Brain microvascular endothelial cell (primary cell): ENCODE measurements around the gene GPR108.

Experiments used
- DNase-seq: peaks from one replicate; pipeline ENCODE4 v3.0.0-alpha.2; 2020
- H3K27ac ChIP-seq: fragments of 250-450 bp; sonication (Bioruptor Pico); 2 replicates; pipeline ENCODE4 v1.5.1; 2020; ENCODE audit warnings: mild to moderate bottlenecking, moderate library complexity
- H3K27me3 ChIP-seq: fragments of 250-450 bp; sonication (Bioruptor Pico); replicated peaks from 2 replicates; pipeline ENCODE4 v1.5.1; 2020; ENCODE audit warnings: mild to moderate bottlenecking
- H3K36me3 ChIP-seq: fragments of 250-450 bp; sonication (Bioruptor Pico); replicated peaks from 2 replicates; pipeline ENCODE4 v1.5.1; 2020; ENCODE audit warnings: mild to moderate bottlenecking
- H3K4me3 ChIP-seq: 2 replicates; pipeline ENCODE4 v1.5.1; 2011; ENCODE audit warnings: low read depth, mild to moderate bottlenecking, control low read depth, low read length, moderate library complexity
- in situ Hi-C: cut with HindIII; loops from 2 replicates; pipeline ENCODE4 v1.10.0; 2017; ENCODE audit warnings: low sequenced_read_pairs, low pct_ligation_motif_present
- TF ChIP-seq, protein P1 (sequence below): IDR thresholded peaks from 2 replicates; pipeline ENCODE4 v1.5.1; 2011; ENCODE audit warnings: low read depth, mild to moderate bottlenecking, moderate library complexity, low read length, control low read depth, inconsistent platforms; ENCODE audit errors: missing control alignments

Gene GPR108

DNA sequence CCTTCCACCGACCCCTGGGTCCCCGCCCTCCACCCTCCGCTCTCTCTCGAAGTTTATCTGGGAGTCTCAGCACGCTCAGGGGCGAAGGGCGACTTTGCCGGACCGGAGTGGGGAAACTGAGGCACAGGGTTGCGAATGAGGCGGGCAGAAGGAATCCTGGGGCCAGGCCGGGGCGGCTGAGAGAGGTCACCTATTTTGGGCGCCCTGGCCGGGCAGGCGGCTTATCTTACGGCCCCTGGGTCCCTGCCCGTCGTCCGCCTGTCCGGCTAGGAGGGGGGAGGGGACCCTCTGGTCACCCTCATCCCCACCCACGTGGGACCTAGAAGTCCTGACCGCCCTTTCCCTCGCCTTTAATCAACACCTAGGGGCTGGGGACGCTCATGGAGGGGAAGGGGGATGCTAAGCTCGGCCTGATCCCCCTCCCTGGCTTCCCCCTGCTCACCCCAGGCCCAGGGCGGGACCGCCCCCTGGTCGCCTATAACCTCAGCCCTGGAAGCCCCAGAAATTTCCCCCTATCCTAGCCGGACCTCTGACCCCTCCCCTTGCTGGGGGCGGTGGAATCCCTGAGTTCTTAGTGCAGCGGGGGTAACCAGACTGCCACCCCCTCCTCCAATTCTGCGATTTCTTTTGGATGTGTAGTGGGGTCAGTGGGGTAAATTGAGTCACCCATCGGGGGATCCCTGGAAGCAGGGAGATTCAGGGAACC, 2.7 kb upstream of the GPR108 start:
- Histone ChIP-seq H3K36me3 (peaks cover 13% of the 10 kb centered on the region), H3K4me3 (peak overlapping the region; percentile 85), H3K27ac (peak overlapping the region; percentile 22), H3K27me3 (no peaks in the 10 kb centered on the region)
- no peak for DNase-seq
- in situ Hi-C loops: no loop called here
- TF ChIP-seq, protein P1, sequence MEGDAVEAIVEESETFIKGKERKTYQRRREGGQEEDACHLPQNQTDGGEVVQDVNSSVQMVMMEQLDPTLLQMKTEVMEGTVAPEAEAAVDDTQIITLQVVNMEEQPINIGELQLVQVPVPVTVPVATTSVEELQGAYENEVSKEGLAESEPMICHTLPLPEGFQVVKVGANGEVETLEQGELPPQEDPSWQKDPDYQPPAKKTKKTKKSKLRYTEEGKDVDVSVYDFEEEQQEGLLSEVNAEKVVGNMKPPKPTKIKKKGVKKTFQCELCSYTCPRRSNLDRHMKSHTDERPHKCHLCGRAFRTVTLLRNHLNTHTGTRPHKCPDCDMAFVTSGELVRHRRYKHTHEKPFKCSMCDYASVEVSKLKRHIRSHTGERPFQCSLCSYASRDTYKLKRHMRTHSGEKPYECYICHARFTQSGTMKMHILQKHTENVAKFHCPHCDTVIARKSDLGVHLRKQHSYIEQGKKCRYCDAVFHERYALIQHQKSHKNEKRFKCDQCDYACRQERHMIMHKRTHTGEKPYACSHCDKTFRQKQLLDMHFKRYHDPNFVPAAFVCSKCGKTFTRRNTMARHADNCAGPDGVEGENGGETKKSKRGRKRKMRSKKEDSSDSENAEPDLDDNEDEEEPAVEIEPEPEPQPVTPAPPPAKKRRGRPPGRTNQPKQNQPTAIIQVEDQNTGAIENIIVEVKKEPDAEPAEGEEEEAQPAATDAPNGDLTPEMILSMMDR: no peak

DNA sequence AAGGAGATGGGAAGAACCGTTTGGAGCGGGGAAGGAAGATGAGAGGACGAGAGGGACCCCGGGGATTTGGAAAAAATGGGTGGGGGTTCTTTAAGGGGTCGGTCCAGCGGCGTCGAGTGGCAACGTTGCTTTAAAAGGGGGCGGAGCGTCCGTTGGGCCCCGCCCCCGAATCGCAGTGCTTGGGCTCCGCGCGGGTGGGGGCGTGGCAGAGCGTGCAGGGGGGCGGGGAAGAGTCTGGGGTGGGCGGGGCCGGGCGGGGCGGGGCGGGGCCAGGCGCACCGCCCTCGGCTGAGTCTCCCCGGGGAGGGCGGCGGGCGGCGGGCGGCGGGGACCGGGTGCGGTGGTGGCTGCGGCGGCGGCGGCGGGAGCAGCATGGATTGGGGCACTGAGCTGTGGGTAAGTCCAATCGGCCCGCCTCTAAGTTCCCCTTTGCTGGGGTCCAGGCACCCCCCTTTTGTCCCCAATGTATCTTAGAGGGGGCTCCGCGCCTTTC, 2.1 kb upstream of the GPR108 start, which contains the start of gene TRIP10:
Gene TRIP10, plus strand, starts transcription at position 291 of the 493 bp plus-strand sequence. Its CDS starts 82 bp downstream, at position 373.
- Histone ChIP-seq H3K27ac (peak within 1 kb of the TSS; percentile 22), H3K36me3 (peaks cover 12% of the 10 kb centered on the region), H3K4me3 (peak within 1 kb of the TSS; percentile 85), H3K27me3 (no peaks in the 10 kb centered on the region)
- peak; percentile 54 for DNase-seq
- TF ChIP-seq, protein P1: no peak
- in situ Hi-C loops: no loop called here

DNA sequence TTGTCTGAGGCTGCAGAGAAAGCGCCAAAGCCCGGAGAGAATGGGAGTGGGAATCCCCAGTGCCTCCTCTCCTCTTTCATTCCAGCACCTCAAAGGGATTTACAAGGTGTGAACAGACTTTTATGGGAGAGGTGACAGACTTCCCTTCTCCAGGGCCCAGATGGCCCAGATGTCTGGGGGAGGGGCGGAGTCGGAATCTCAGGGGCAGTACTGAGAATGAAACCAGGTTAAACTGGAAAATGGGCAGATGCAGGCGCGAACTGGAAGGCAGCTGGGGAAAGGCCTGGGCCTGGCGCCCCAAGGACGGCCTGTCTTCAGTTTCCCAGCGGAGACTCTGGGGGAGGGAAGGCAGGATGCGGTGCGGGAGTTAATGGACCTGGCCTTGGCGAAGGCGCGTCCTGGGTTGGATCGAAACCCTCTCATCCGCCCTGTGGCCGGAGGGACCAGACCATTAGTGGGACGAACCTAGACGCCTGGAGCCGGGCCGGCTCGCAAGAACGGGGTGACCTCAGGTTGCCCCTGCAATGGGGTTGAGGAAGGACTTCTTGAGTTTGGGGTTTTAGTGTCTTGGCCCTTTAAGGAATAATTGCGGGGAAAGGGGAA, 1.5 kb upstream of the GPR108 start:
- no peak for DNase-seq
- peak overlapping the region; percentile 21 for H3K27ac ChIP-seq

DNA sequence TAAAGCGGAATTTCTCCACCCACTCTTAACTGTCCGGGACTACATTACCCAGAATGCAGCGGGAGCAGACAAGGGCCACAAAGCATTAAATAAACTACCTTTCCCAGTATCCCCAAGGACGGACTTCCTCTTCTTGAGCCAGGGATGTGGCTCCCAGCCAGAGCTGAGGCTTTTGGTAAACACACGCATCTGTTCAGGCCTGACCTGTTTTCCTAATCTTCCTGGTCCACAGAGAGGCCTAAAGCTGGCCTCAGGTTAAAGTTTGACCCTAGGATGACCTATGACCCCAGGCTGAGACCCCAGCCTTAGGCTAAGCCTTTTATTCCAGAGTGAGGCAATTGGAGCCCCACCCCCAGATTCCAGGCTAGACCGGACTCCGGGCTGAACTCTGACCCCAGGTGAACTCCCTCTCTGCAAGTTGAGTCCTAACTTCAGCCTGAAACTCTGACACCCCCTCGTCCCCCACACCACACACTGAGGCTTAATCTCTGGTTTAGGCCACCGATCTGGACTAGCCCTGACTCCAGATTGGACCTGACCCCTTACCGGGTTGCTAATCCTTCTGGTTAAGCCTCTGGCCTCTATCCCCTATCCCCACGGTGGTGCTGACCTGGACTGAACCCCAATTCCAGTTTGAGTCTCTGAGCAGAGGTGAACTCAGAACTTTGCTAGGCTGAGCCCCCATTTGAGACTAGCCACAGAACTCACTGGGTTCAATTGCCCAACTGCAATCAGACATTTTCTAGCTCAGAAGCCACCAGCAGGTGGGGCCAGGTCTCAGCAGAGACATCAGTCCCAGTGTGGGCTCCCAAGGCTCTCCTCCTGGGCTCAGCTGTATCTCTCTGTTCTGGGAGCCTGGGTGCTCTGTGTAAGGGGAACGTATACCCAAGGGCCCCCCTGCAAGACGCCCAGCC, 750 bp upstream of the GPR108 start:
- H3K4me3 ChIP-seq: no peak overlapping the region
- TF ChIP-seq, protein P1: peak; percentile 84
- in situ Hi-C loops: no loop called here

More for the DNA sequence above, 1.5 kb upstream of the GPR108 start:
- peaks cover 10% of the 10 kb centered on the region for H3K36me3 ChIP-seq
- H3K27me3 ChIP-seq: no peaks in the 10 kb centered on the region
- peak overlapping the region; percentile 38 for H3K4me3 ChIP-seq
- TF ChIP-seq, protein P1: no peak
- in situ Hi-C loops: no loop called here

GRCh38 chr19:6736917-6737283, 480 bp downstream of the GPR108 start:
- in situ Hi-C loops: no loop called here
- no peak for DNase-seq

More for the DNA sequence above, 750 bp upstream of the GPR108 start:
- DNase-seq: peak; percentile 88
- Histone ChIP-seq H3K27me3 (no peaks in the 10 kb centered on the region), H3K27ac (peak overlapping the region; percentile 21), H3K36me3 (peaks cover 4% of the 10 kb centered on the region)

More at GRCh38 chr19:6736917-6737283, 480 bp downstream of the GPR108 start:
- Histone ChIP-seq H3K4me3 (peak overlapping the region; percentile 85), H3K36me3 (peaks cover 5% of the 10 kb centered on the region), H3K27me3 (no peaks in the 10 kb centered on the region), H3K27ac (peak overlapping the region; percentile 98)
- TF ChIP-seq, protein P1: no peak
